Duodenal mucosa (tissue), 2 donors: ENCODE measurements around the gene CCNE1.

Source experiments
- H3K27ac ChIP-seq: one replicate; pipeline ENCODE4 v1.7.0; 2013; ENCODE audit warnings: low read depth, low read length
- H3K27me3 ChIP-seq, 2 donors: one replicate each; pipeline ENCODE4 v1.7.0; 2013; ENCODE audit warnings: low read length in 2 of 2, control low read depth in 1 of 2; ENCODE audit not compliant: insufficient read depth in 2 of 2, control insufficient read depth in 1 of 2
- H3K36me3 ChIP-seq, 2 donors: one replicate each; pipeline ENCODE4 v1.7.0; 2013; ENCODE audit warnings: low read length in 2 of 2, control low read depth in 1 of 2; ENCODE audit not compliant: insufficient read depth in 2 of 2, control insufficient read depth in 1 of 2
- H3K4me1 ChIP-seq, 2 donors: one replicate each; pipeline ENCODE4 v1.7.0; 2013; ENCODE audit warnings: low read length in 2 of 2, control low read depth in 1 of 2; ENCODE audit not compliant: insufficient read depth in 2 of 2, control insufficient read depth in 1 of 2
- H3K4me3 ChIP-seq, 2 donors: one replicate each; pipeline ENCODE4 v1.7.0; 2013; ENCODE audit warnings: low read length in 2 of 2, low read depth in 1 of 2
- H3K9ac ChIP-seq, 2 donors: one replicate each; pipeline ENCODE4 v1.7.0; 2013; ENCODE audit warnings: low read length in 2 of 2, low read depth in 1 of 2
- H3K9me3 ChIP-seq, 2 donors: one replicate each; pipeline ENCODE4 v1.7.0; 2013; ENCODE audit warnings: low read length in 2 of 2, control low read depth in 1 of 2; ENCODE audit not compliant: control insufficient read depth in 1 of 2

CCNE1 gene

DNA sequence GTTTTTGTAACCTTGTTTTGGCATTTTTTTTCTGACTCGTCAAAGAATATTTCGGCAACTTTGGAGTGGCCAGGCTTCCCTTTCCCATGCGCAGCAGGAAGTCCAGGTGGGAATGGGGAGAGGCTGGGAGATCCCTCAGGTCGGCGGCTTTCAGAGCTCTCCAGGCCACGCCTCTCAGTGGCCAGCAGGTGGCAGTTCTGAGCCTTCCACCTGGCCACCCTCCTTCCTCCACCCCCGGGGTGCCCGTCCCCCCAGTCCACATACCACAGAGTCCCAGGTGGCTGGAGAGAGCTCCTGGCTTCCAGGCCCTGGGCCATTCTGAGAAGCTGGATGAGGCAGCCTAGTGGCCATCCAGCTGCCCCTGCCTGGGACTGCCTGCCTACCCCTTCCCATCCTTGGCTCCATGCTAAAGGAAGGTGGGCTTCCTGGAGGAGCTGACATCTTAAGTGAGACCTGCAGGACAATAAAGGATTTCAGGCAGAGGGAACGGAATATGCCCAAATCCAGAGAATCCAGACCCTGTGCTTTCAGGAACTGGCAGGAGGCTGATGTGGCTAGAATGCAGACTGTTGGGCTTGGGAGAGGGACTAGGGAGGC lies 46.3 kb downstream of the CCNE1 start:
- Histone ChIP-seq H3K4me3 (no peak overlapping the region), H3K27me3 (peaks cover 3 to 8% of the 10 kb centered on the region in 2 donors), H3K9ac (no peak overlapping the region), H3K4me1 (no peaks in the 10 kb centered on the region), H3K36me3 (no peaks in the 10 kb centered on the region), H3K9me3 (no peaks in the 10 kb centered on the region), H3K27ac (no peak overlapping the region)

DNA sequence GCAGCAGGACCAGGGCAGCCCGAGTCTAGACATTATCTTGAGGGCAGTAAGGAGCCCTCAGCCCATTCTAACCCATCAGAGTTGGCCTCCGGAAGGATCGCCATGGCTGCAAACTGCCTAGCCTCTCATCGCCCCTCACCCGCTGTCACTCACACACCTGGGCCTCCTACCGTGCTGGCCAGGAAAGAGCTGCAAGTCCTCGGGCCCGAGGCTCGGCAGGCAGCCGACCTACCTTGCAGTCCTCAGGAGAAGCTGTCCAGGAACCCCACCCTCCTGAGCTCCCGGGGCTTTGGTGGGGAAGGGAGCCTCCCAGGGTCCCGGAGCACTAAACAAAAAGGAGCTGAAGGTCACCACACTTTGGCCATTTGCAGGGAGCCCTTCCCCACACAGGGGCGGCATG lies 46.8 kb downstream of the CCNE1 start:
- Histone ChIP-seq H3K27me3 (peaks cover 3 to 8% of the 10 kb centered on the region in 2 donors), H3K9ac (no peak overlapping the region), H3K36me3 (no peaks in the 10 kb centered on the region), H3K4me1 (no peaks in the 10 kb centered on the region), H3K9me3 (no peaks in the 10 kb centered on the region), H3K27ac (no peak overlapping the region), H3K4me3 (no peak overlapping the region)

DNA sequence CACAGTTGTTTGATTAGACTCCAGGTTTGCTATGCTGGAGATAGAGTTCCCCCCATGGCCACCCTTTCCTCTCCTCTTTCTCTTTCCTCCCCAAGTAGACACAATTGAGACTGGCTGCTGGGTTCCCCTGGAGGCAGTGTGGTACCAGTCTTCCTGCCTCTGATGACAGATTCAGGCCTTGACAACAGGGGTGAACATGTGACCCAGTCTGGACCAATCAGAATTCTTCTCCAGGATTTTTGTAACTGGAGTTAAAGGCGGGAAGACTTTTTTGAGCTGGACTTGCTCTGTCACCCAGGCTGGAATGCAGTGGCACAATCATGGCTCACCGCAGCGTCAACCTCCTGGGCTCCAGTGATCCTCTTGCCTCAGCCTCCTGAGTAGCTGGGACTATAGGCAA lies 48.7 kb downstream of the CCNE1 start:
- H3K4me3 ChIP-seq: no peak overlapping the region
- no peak overlapping the region for H3K27ac ChIP-seq
- no peaks in the 10 kb centered on the region for H3K4me1 ChIP-seq
- no peaks in the 10 kb centered on the region for H3K36me3 ChIP-seq
- H3K27me3 ChIP-seq: peaks cover 3 to 8% of the 10 kb centered on the region in 2 donors
- no peaks in the 10 kb centered on the region for H3K9me3 ChIP-seq
- H3K9ac ChIP-seq: no peak overlapping the region

DNA sequence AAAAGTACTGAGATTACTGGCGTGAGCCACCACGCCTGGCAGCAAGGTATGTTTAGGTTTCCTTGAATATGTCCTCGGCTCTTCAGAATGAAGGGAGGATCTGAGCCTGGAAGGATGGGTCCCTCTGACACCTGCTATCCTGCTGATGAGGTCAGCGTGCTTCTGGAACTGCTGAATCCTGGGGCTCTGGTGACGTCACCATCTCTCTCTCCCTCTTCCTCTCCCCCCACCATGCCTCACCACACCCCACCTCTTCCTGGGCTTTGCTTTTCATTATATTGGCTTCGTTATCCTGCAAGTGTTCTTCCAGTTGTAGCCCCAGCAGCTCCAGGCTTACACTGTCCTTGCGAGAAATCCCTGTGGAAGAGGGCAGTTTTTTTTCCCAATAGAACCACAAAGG lies 49.8 kb downstream of the CCNE1 start:
- Histone ChIP-seq H3K4me3 (no peak overlapping the region), H3K9ac (no peak overlapping the region), H3K9me3 (no peaks in the 10 kb centered on the region), H3K36me3 (no peaks in the 10 kb centered on the region), H3K4me1 (no peaks in the 10 kb centered on the region), H3K27ac (no peak overlapping the region), H3K27me3 (peaks cover 3 to 8% of the 10 kb centered on the region in 2 donors)

DNA sequence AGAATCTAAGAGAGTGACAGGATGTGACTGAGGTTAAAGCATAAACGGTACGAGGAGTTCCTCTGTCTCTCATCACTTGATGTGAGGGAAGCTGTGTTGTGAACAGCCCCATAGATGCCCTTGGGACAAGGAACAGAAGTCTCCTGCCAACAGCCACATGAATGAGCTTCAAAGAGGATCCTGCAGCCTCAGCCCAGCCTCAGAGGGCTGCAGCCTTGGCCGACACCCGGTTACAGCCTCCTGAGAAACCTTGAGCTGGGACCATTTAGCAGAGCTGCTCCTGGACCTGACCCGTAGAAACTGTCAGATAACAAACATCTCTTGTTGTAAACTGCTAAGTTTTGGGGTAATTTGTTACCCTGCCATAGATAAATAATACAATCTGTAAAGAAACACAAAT lies 54.2 kb downstream of the CCNE1 start:
- peaks cover 0 to 3% of the 10 kb centered on the region in 2 donors for H3K27me3 ChIP-seq
- H3K9me3 ChIP-seq: peaks cover 3 to 7% of the 10 kb centered on the region in 2 donors
- no peaks in the 10 kb centered on the region for H3K4me1 ChIP-seq
- no peaks in the 10 kb centered on the region for H3K36me3 ChIP-seq
- no peak overlapping the region for H3K4me3 ChIP-seq
- H3K9ac ChIP-seq: no peak overlapping the region
- H3K27ac ChIP-seq: no peak overlapping the region

DNA sequence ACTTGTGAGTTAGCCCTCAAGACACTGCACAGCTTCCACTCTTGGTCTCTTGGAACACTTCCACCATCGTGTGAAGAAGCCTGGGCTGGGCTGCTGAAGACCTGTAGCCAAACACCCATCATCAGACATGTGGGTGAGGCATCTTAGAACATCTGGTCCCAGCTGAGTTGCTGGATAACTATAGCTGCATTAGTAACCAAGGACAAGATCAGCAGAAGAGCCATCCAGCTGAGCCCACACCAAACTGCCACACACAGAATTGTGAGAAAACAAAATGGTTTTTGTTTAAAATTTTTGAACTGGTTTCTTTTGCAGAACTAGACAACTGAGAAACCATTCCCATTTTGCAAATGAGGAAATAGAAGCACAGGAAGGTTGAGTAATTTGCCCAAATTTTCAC lies 56.2 kb downstream of the CCNE1 start:
- peaks cover 3 to 7% of the 10 kb centered on the region in 2 donors for H3K9me3 ChIP-seq
- H3K4me3 ChIP-seq: no peak overlapping the region
- no peak overlapping the region for H3K27ac ChIP-seq
- H3K9ac ChIP-seq: no peak overlapping the region
- no peaks in the 10 kb centered on the region for H3K36me3 ChIP-seq
- peaks cover 0 to 3% of the 10 kb centered on the region in 2 donors for H3K4me1 ChIP-seq
- peaks cover 0 to 3% of the 10 kb centered on the region in 2 donors for H3K27me3 ChIP-seq

DNA sequence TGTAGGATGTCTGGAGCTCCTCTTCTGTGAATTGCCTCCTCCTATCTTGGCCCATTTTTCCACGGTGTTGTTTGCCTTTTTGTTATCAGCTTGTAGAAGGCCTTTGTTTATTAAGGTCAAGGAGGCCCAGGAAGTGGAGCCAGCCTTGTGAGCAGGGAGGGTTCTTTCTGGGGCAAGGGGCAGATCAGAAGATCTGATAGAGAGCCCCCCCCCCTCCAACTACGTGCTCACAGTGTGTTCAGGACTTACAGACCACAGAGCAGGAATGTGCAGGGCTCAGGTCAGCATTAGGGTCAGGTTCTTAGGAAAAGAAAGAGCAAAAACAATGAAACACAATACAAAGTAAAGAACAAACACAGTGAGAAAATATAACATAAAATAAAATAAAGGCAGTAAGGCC lies 59.4 kb downstream of the CCNE1 start:
- H3K36me3 ChIP-seq: no peaks in the 10 kb centered on the region
- peaks cover 4 to 6% of the 10 kb centered on the region in 2 donors for H3K27me3 ChIP-seq
- H3K9ac ChIP-seq: no peak overlapping the region
- H3K9me3 ChIP-seq: peaks cover 3 to 7% of the 10 kb centered on the region in 2 donors
- H3K4me3 ChIP-seq: no peak overlapping the region
- no peak overlapping the region for H3K27ac ChIP-seq
- H3K4me1 ChIP-seq: peaks cover 0 to 9% of the 10 kb centered on the region in 2 donors

DNA sequence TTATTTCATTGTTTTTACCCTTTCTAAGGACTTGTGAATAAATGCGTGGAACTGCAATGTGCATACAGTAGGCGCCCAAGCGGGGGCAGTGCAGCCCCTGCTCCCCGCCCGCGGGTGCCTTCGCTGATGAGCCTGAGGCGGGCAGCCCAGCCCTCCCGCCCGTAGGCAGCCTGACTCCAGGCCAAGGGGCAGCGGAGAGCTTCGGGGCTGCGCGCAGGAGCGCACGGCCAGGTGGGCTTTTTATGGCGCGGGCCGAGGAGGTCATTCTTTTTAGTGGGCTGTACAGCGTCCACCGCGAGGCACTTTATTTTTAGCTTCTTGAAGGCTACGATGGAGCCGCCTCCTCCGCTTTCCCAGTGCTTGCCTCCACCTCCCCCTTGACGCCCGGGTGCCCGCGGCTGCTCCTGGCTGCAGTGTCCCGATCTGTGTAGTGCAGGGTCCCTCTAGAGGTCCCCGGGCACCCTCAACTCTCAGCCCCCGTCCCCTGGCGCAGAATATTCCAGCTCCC lies 60.5 kb downstream of the CCNE1 start:
- peaks cover 4 to 6% of the 10 kb centered on the region in 2 donors for H3K27me3 ChIP-seq
- H3K4me3 ChIP-seq: no peak overlapping the region
- no peak overlapping the region for H3K27ac ChIP-seq
- peaks cover 0 to 9% of the 10 kb centered on the region in 2 donors for H3K4me1 ChIP-seq
- peaks cover 3 to 7% of the 10 kb centered on the region in 2 donors for H3K9me3 ChIP-seq
- H3K9ac ChIP-seq: no peak overlapping the region
- no peaks in the 10 kb centered on the region for H3K36me3 ChIP-seq

DNA sequence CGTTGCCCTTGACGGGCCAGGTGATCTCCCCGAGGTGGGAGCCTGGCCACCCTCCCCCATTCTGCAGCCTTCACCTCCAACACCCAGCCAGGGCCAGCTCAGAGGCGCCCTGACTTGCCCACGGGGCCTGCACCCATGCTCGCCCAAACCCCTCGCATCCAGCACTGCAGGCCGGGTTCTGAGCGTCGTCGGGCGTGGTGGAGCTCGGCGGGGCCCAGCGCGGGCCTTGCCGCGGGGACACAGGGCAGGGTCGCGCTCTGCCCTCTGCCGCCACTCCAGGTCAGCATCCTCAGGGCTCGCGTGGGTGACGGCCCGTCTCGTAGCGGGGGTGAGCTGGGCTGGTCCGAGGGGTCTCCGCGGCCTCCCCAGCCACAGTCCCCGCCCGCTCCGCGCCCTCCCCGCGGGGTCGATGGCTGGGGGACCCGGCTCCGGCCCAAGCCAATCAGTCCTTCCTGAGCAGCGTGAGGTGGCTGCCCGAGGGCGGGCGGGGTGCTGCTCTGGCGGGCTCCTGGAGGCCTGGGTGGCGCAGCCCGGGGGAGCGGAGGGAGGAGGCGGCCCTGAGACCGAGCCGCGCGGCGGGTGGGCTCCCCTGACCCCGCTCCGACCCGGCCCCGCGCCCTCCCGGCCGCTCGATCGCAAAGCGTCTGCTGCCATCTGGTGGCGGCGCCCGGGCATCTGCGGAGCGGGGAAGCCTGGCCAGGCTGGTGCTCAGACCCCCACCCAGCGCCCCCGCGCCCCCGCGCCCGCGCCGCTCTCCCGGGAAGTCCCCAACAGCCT lies 61.4 kb downstream of the CCNE1 start:
- Histone ChIP-seq H3K27ac (no peak overlapping the region), H3K4me1 (peaks cover 0 to 9% of the 10 kb centered on the region in 2 donors), H3K9me3 (peaks cover 0 to 1% of the 10 kb centered on the region in 2 donors), H3K36me3 (no peaks in the 10 kb centered on the region), H3K4me3 (peak overlapping the region in 1 of 2 donors; percentile 54), H3K27me3 (peaks cover 4 to 6% of the 10 kb centered on the region in 2 donors), H3K9ac (no peak overlapping the region)
